Fibroblast of villous mesenchyme (primary cell): ENCODE results near the gene MAML1. TPM values are rescaled to one million over a fixed set of nuclear protein-coding genes. Genes with fewer than 3 reads are reported as not detected.

Source experiments
- DNase-seq: peaks from one replicate; pipeline ENCODE4 v3.0.0-alpha.2; 2010; ENCODE audit warnings: low read depth
- H3K4me3 ChIP-seq: 2 replicates; pipeline ENCODE4 v1.5.1; 2011; ENCODE audit warnings: low read depth, mild to moderate bottlenecking, low read length
- total RNA-seq: library from RNA; depleted of rRNA; stranded (reverse); fragments of >200 nt; gene quantifications from 2 replicates; pipeline ENCODE4 v1.2.3, GENCODE V29; 2012
- TF ChIP-seq, protein P1 (sequence below): IDR thresholded peaks from 2 replicates; pipeline ENCODE4 v1.5.1; 2012; ENCODE audit warnings: low read depth, mild to moderate bottlenecking, low read length; ENCODE audit not compliant: insufficient read depth

Gene MAML1
- total RNA-seq, 1 donor = 12.1 TPM

DNA sequence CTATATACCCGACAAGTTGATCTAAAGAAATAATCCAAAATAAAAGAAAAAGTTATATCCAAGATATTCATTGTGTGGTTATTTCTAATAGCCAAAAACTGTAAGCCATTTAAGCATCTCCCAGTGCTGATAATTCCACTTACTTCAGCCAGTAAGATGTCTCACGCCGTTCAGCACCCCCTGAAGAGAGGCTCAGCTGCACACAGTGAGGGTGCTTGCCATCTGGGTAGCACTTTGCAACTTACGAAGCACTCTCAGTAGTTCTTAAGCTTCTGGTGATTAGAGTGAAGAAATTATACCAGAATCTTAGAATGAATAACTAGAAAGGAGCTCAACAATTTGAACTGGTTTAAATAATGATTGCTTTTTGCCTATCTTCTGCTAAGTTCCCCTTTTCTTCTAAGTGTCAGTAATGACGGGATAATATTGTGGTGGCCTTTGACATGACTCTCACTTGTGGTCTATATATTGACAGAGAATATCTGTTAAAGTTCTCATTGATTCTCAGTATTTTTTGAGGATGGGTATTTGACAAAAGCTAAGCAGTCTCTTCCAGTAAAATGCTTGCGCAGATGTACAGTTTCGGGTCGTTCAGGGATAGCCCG, 35.0 kb downstream of the MAML1 start:
- H3K4me3 ChIP-seq = no peak overlapping the region
- TF ChIP-seq, protein P1, sequence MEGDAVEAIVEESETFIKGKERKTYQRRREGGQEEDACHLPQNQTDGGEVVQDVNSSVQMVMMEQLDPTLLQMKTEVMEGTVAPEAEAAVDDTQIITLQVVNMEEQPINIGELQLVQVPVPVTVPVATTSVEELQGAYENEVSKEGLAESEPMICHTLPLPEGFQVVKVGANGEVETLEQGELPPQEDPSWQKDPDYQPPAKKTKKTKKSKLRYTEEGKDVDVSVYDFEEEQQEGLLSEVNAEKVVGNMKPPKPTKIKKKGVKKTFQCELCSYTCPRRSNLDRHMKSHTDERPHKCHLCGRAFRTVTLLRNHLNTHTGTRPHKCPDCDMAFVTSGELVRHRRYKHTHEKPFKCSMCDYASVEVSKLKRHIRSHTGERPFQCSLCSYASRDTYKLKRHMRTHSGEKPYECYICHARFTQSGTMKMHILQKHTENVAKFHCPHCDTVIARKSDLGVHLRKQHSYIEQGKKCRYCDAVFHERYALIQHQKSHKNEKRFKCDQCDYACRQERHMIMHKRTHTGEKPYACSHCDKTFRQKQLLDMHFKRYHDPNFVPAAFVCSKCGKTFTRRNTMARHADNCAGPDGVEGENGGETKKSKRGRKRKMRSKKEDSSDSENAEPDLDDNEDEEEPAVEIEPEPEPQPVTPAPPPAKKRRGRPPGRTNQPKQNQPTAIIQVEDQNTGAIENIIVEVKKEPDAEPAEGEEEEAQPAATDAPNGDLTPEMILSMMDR = no peak
- DNase-seq = no peak

DNA sequence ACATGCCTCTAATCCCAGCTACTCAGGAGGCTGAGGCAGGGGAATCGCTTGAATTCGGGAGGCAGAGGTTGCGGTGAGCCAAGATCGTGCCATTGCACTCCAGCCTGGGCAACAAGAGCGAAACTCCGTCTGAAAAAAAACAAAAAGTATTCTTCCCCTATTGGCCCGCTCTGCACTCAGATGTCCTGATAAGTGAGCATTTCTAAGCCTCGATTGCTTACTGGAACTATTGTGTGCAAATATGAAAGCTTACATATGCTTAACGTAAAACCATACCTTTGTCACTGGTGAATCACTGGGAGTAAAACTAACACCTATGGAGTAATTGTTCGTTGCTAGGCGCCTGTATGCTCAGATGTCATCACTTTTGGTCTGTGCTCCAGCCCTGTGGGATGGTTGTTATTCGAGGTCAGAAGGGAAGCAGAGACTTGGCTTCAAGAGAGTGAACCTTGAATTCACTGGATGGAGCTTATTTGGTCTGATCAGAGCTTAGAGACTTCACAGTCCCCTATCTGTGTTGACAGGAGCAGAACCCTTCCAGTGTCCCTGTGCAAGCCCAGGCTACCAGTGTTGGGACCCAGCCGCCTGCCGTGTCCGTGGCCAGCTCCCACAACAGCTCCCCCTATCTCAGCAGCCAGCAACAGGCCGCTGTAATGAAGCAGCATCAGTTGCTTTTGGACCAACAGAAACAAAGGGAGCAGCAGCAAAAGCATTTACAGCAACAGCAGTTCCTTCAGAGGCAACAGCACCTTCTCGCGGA, 35.9 kb downstream of the MAML1 start:
- no peak overlapping the region for H3K4me3 ChIP-seq
- TF ChIP-seq, protein P1 = peak; percentile 14
- no peak for DNase-seq

DNA sequence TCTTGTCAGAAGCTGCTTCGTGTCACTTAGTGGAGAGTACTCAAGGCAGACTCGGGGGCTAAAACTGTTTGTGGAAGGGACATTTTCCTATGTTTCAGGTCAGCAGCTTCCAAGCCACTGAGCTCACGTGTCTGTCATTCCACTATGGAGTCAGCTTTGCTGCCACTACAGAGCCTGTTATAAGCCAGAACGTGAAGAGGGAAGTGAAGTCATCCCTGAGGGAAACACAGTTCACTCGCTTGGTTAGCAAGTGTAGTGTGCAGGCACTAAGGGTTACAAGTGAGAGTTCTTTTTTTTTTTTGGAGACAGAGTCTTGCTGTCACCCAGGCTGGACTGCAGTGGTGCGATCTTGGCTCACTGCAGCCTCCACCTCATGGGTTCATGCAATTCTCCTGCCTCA, 36.6 kb downstream of the MAML1 start:
- no peak overlapping the region for H3K4me3 ChIP-seq
- DNase-seq = no peak
- TF ChIP-seq, protein P1 = no peak

DNA sequence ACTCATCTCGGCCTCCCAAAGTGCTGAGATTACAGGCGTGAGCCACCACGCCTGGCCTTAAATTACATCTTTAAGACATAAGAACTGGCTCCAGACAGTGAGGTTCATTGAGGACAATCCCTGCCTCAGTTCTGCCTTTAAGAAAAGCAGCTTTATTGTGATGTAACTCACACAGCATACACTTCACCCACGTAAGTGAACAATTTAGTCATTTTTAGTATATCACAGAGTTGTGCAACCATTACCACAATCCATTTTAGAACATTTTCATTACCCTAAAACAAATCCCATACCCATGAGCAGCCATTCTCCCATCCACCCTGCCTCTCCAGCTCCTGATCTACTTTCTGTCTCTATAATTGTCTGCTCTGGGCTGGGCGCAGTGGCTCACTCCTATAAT, 37.2 kb downstream of the MAML1 start:
- TF ChIP-seq, protein P1 = no peak
- DNase-seq = peak; percentile 37

DNA sequence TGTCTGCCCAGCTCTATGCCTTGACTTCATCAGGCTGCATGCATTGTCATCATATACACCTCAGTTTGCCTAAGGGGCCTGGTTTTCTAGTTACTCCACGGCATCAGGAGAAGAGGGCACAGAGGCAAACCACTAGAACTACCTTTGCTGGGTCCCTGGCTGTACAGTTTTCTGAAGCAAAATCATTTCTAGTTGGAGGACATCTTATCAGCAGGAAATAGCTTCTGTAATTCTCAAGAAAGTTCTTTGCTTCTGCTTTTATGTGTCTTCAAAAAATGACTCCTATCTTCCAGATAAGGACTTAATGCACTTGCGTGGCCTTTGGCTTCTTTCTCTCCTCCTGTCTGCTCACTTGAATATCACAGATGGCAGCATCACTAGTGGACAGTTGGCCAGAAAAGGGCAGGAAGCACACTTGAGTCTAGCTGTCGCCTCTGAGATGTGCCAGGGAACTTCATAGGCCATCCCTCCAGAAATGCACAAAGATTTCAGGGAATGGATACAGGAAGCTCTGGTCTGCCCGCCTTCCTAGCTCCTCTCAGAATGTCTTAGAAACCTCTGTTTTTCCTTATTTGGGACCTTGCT, 38.8 kb downstream of the MAML1 start:
- no peak overlapping the region for H3K4me3 ChIP-seq
- no peak for DNase-seq
- TF ChIP-seq, protein P1 = no peak

More for the DNA sequence above, 37.2 kb downstream of the MAML1 start:
- no peak overlapping the region for H3K4me3 ChIP-seq

DNA sequence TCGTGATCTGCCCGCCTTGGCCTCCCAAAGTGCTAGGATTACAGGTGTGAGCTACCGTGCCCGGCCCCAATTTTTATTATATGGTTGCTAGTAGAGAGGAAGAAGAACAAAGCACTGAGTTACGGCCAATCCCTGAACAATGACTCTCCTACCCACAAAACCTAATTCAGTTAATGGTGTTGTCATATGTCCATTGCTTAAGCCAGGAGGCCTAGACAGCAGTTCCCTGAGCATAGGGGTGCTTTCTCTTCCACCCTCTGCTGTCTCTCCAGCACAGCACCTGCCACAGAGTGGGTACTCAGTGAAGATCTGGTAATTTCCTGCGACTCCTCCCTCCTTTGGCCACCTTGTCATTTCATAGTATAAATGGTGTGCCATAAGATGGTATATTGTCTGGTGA, 39.7 kb downstream of the MAML1 start:
- H3K4me3 ChIP-seq = no peak overlapping the region
- DNase-seq = no peak
- TF ChIP-seq, protein P1 = no peak
